OCI-LY3 (cell line): Measurements from ENCODE around the gene COL4A5.

Source experiments
- EZH2phosphoT487 ChIP-seq: fragments of 200-600 bp; shearing (Covaris generic); IDR thresholded peaks from 2 replicates; pipeline ENCODE4 v1.6.1; 2018; ENCODE audit warnings: antibody characterized with exemption, mixed run types, low read depth
- TF ChIP-seq, protein P1 (sequence below): fragments of 200-600, 300-600 bp; sonication (generic); IDR thresholded peaks from 2 replicates; pipeline ENCODE4 v1.5.1; 2014; ENCODE audit warnings: antibody characterized with exemption, low read length, low read depth

DNA sequence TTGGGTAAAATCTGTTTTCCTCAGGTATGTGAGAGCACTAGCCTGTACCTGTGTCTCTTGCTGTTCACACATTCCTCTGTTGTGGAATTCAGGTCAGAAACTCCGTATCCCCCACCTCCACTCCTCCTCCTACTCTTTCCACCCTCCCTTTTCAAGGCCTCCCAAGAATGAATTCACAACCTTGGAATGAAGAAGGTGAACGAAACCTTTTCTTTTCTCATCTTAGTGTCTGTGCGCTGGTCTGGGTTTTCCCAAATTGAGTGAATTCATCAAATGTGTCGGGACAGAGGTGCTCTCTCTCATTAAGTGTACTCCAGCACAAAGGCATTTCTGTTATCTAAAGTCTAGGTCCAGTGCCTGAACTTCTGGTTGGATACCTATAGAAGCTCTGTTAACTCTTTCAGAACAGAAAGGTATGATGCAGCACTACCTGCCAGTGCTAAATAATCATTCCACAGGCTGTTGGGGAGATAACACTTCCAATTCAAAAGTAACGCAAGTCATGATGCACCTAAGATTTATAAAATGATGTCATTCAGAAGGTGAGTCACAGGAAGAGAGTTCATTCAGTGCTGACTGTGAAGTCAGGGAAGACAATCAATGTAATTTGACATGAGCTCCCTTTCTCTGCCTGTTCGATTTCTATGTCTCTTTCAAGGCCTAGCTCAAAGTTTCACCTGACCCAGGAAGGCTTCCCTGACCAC lies 43.3 kb upstream of the COL4A5 start:
- TF ChIP-seq, protein P1, sequence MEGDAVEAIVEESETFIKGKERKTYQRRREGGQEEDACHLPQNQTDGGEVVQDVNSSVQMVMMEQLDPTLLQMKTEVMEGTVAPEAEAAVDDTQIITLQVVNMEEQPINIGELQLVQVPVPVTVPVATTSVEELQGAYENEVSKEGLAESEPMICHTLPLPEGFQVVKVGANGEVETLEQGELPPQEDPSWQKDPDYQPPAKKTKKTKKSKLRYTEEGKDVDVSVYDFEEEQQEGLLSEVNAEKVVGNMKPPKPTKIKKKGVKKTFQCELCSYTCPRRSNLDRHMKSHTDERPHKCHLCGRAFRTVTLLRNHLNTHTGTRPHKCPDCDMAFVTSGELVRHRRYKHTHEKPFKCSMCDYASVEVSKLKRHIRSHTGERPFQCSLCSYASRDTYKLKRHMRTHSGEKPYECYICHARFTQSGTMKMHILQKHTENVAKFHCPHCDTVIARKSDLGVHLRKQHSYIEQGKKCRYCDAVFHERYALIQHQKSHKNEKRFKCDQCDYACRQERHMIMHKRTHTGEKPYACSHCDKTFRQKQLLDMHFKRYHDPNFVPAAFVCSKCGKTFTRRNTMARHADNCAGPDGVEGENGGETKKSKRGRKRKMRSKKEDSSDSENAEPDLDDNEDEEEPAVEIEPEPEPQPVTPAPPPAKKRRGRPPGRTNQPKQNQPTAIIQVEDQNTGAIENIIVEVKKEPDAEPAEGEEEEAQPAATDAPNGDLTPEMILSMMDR: no peak
- TF ChIP-seq EZH2phosphoT487: no peak
